Measurements from ENCODE around the gene EYA2. TPM values are rescaled to one million over a fixed set of nuclear protein-coding genes. Genes with fewer than 3 reads are reported as not detected.

The EYA2 gene
- total RNA-seq, 1 donor from 2014 or later, result 1.6 TPM

DNA sequence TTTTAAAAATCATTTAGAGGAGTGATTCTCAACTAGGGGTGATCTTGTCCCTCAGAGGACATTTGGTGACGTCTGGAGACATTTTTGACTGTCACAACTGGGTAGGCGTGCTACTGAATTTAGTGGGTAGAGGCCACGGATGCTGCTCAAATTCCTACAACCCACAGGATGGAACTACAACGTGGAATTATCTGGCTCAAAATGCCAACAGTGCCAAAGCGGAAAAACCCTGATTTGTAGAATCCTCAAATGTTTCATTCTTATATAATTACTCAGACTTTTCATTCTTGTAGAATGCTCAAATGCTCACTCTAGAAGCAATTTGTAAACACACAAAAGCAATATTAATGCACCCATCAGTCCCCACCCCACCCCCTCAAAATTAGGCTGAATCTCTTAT is 232.1 kb downstream of the EYA2 start:
- ATAC-seq, result no peak
- DNase-seq (ENCODE audit: low spot score), result no peak

DNA sequence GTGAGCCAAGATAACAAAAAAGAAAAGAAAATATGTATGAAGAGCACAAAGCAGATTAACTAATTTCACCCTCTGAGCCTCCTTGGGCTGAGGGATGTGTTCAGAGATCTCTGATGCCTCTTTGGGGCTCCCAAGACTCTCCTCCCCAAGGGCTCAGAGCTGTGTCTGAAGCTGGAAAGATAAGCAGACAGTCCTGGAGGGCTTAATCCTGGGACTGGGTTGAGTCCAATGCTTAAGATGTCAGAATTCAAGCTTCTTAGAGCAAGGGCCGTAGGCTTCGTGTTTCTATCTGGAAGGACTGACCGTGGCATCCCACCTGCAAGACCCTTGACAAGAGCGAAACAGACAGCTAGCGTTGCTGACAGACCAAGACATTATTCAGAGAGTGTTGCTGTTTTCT is 232.9 kb downstream of the EYA2 start:
- DNase-seq (ENCODE audit: low spot score), result no peak
- no peak for ATAC-seq

DNA sequence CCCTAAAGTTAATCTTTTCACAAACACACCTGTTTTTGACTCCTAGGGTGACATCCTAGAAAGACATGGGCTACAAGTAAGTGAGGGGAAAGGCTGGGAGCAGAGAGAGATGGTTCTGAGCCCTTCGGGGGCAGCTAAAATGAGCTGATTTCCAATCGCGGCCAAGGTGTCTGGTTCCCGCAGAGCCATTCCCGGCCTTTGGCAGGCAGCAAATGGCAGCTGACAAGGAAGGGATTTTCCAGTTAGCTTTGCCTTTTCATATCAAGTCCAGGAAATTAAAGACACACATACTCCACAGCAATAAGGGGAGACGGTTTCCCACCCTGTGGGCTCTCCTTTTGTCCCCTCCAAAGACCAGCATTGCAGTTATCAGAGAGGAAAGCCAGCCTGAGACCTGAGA is 233.4 kb downstream of the EYA2 start:
- DNase-seq (ENCODE audit: low spot score) (no peak), ATAC-seq (no peak)

DNA sequence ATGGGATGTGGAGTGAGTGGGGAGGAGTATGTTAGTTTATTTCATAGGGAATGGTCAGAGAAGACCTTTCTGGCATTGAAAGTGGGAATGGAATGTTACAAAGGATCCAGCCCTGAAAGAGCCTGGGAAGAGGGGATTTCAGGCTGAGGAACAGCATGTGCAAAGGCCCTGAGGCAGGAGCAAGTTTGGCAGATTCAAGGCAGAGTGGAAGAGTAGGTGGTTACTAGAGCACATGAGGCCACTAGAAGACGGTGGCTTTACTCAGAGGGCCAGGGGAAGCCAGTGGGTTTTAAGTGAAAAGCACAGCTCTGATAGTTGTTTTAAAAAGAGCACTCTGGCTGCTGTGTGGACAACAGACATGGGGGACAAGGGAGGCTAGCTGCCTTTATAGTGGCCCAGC is 234.7 kb downstream of the EYA2 start:
- no peak for ATAC-seq
- DNase-seq (ENCODE audit: low spot score), result no peak

DNA sequence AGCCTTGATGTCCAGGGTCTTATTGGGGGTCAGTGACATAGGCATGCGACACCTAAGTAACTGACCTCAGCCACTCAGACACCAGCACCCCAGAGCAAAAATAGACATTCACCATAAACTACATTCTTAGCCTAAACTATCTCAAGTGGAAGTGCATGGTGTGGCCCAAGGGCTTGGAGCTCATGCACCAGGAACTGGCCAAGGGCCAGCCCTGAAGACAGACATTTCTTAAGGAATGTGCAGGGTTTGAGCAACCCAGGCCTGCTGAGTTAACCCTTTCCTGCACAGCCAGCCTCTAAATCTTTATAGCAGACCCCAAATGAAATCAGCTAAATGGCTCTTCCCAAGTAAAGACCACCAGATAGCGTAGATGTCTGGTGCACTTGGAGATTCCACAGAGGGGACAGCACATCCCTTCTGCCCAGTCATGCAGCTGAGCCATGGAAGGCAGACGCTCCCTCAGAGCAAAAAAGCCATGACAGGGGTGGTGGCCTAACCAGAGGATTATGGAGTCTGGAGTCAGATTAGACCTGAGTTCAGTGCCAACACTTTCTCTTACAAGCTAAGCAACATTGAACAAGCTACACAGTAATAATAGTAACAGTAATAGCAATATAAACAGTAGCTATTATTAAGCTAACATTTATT is 239.3 kb downstream of the EYA2 start:
- DNase-seq (ENCODE audit: low spot score) (no peak), ATAC-seq (no peak)

DNA sequence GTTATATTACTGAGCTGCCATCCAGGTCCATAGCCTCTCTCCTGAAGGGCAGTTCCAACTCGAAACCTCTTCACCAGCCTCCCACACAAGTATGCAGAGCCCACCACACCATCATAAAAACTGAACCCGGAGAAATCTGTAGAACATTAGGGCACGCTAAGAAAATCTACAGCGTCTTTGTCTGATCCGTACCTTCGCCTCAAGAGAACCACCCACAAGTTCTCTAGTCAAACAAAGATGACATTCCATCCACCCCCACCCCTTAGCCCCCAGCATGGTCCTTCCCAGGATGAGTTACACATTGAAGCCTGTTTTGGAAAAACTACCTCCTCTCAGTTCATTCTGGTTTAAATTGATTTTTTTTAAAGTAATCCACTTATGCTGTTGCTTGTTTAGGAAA is 242.1 kb downstream of the EYA2 start:
- ATAC-seq (no peak), DNase-seq (ENCODE audit: low spot score) (no peak)

DNA sequence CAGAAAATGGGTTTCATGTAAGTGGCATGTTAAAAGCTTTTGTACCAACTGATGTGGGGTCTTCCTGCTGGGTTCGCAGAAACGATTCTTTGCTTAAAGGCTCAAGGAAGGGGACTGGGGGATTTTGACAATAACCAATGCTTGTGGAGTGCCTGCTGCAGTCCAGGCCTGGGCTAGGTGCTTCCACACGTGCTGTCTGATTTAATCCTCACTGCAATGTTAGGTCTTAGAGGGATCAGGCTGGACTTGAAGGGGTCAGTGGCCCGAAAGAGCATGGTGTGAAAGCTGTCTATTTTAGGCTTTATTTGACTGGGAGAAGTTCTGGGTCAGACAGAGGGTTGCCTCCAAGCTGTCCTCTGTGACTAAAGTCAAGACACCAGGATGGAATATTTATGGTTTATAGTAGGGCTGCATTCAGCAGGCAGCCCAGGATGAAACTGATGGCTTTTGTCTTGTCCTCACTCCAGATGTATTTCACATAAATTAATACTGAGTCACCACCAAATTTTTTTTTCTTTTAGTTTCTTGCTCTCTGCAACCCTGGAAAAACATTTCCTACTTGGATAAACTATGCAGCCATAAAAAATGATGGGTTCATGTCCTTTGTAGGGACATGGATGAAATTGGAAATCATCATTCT is 242.7 kb downstream of the EYA2 start:
- ATAC-seq (no peak), DNase-seq (ENCODE audit: low spot score) (no peak)

DNA sequence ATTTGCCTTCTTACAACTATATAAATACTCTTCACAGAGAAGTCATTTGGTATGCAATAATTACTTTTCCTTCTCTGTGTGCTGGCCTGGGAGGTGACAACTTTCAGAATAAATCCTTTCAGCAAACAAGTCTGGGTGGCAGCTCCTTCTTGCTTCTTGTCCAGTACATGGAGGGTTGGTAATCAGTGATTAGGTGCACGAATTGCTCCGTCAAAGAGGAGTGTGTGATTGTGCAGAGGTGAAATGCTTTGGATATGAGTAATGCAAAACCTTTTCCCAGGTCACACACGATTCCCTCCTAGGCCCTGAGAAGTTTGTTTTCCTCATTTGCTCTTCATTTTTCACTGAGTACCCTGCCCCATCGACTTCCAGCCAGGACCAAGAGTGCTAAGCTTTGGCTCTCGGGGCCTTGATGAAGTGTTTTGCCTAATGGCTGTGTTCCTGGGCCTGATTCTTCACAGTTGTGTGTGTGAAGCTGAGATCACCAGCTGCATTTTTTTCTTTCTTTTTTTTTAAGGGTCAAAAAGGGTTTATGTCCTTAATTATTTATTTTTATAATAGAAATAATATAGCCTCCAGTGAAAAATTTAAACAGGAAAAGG is 245.4 kb downstream of the EYA2 start:
- DNase-seq (ENCODE audit: low spot score), result no peak
- no peak for ATAC-seq

DNA sequence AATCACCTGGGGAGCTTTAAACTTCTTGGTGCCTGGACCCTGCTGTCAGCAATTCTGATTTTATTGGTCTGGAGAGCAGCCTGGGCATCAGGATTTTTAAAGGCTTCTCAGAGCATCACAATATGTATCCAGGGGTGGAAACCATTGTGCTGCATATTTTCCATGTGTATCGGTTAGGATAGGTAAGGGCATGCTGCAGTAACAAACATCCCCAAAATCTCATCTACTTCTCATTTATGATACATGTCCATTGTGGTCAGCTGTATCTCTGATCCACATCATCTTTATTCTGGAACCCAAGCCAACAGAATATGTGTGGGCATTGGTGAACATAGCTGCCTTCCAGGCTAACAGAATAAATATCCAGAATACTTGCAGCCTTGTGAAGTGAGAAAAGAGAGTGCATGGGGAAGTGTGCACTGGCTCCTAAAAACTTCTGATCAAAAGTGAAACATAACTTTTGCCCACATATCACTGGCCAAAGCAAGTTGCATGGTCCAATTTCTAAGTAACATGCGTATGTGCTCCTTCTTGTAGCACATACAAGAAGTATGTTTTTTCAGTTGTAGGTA is 246.8 kb downstream of the EYA2 start:
- ATAC-seq, result no peak

DNA sequence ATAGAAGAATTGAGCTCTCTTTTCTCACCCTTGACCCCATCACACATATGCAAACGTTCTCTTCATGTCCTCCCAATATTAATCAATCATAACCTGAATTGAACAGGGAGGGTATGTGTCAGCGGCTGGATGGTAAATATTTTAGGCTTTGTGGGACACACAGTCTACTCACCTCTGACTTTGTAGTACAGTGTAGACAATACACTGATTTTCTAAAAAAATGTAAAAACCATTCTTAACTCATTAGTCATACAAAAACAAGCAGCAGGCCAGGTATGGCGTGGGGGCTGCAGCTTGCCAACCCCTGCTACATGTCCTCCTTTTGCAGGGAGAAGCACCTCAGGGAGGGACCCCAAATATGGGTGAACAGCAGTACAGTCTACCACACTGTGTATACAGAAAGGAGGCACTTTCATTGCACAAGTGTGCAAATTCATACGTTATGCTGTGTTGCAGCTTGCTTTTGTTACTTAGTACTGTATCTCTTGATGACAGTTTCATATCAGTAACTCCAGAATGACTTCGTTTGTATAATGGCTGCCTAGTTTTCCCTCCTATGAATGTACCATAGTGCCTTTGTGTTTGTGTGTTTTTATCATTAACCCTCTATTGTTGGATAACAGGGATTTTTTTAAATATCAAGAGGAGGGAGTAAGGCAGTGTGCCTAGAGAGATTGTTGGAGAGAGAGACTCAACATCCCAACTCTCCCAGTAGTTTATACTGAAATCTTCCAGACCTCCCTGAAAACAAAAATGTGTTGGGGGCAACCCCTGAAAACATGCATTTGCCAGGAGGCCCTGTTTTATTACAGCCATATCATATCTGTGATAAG is 247.5 kb downstream of the EYA2 start:
- ATAC-seq (no peak), DNase-seq (ENCODE audit: low spot score) (no peak)

More for the DNA sequence above, 246.8 kb downstream of the EYA2 start:
- no peak for DNase-seq (ENCODE audit: low spot score)

DNA sequence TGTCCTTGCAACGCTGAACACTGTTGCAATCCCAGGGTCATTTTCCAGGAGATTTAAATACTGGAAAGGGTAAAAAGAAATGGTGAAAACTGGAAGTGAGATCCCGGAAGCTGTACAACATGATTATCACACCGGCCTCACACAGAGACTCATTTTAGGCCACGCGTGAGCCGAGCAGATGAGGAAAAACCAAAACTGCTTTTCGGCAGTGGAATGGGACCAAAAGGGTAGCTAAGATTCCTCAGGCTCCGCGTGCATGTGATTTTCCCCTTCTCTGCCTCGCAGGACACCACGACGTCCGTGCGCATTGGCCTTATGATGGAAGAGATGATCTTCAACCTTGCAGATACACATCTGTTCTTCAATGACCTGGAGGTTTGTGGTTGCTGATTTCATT is 248.1 kb downstream of the EYA2 start:
- ATAC-seq (no peak), DNase-seq (ENCODE audit: low spot score) (no peak)

DNA sequence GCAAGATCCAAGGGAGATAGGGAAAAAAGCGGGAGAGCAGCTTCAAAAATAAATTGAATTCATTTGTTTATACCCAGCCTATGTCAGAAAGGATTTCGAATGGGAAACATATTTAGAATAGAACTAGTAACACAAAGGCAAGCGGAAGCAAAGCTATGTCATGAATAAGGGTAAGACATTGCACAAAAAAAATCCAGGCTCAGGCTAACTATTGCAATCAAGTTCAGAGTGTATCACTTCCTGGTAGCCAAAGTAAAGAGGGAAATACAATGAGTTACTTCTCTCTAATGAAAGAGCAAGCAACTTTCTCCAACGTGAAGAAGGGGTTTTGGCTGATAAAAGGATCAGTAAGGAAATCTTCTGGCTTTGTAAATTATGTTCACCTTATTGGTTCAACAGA is 249.0 kb downstream of the EYA2 start:
- no peak for DNase-seq (ENCODE audit: low spot score)
- ATAC-seq, result no peak

DNA sequence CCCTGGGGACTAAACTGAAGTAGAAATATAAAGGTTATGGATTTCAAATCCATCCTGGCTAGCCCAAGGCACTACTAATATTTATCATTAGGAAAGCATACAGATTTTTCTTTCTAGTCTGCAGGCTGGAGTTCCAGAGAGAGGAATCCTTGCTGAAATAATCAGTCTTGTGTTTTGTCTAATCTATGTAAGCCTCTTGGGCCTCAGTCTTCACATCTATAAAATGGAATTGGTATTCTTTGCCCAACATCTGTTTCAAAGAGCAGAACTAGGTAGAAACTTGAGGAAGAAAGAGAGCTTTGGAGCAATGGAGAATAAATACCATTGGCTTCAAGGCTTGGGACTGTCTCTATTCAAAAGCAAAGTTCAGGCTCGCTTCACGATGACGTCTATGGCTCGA is 249.8 kb downstream of the EYA2 start:
- ATAC-seq (no peak), DNase-seq (ENCODE audit: low spot score) (no peak)

DNA sequence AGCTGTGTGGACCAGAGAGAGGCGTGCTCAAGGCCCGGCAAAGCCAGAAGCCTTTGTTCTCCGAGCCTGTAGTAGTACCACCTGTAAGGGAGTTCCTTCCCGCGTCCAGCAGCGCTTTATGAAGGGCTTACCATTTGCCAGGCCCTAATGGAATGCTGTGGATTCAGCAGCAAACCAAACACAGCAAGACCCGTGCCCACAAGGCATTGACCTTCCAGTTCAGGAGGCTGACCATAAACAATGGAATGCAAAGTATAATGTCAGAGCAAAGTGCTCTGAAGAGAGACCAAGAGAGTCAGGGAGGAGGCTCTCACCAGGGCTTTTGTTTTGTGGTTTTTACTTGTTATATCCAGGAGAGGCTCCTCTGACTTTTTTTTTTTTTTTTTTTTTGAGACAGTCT is 252.0 kb downstream of the EYA2 start:
- no peak for DNase-seq (ENCODE audit: low spot score)
- ATAC-seq, result no peak

DNA sequence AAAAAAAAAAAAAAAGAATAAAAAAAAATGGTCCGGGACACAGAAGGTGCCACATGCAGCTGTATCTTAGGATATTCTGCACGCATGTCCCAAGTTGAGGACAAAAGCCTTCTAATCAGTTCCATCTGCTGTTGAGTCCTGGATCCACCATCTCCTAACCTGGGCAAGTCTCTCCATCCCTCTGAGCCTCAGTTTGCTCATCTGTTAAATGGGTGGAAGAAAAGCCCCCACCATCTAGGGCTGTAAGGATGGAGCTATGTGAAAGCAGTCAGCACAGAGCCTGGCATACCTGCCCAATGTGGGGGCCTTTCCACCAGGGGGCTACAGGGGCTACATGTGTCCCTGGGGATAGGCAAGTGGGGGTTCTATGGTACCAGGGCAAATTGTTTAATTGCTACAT is 253.4 kb downstream of the EYA2 start:
- ATAC-seq (no peak), DNase-seq (ENCODE audit: low spot score) (no peak)

DNA sequence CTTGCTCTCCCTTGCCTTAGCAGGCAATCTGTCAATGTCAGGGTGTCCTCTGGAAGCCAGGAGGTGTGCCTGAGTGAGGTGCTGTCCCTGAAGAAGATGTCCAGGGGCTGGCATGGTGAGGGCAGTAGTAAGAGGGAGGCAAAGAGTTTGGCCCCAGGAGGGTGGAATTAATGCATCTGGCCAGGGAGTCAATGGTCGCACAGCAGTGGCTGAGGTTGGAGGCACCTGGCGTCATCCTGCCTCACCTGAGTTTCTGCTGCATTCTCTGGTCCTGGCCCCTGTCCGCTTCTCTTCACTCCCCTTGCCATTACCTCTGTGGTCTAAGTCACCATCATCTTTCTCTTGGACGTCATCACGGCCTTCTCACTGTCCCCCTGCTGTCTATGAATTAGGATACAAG is 255.3 kb downstream of the EYA2 start:
- ATAC-seq (no peak), DNase-seq (ENCODE audit: low spot score) (no peak)

DNA sequence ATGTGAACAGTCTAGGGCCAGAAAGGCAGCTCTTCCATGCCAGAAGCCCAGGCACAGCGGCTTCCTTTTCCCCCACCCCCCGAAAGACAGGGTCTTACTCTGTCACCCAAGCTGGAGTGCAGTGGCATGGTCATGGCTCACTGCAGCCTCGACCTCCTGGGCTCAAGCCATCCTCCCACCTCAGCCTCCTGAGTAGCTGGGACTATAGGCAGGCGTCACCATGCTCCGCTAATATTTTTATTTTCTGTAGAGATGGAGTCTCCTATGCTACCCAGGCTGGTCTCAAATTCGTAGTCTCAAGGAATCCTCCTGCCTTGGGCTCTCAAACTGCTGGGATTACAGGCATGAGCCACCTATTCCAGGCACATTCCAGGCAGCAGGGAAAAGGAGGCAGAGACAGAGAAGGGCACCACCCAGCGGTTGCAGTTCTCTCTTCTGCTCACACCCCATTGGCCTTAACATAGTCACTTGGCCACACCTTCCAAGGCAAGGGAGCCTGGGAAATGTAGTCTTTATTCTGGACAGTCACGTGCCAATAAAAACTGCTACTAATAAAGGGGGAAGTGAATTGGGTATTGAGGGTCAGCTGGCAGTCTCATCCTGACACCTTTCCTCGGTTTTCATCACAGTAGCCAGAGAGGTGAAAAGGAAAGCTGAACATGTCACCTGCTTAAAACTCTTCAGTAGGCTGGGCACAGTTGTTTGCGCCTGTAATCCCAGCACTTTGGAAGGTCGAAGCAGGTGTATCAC is 255.9 kb downstream of the EYA2 start:
- peak; percentile 99 for ATAC-seq
- DNase-seq (ENCODE audit: low spot score), result peak; percentile 61

DNA sequence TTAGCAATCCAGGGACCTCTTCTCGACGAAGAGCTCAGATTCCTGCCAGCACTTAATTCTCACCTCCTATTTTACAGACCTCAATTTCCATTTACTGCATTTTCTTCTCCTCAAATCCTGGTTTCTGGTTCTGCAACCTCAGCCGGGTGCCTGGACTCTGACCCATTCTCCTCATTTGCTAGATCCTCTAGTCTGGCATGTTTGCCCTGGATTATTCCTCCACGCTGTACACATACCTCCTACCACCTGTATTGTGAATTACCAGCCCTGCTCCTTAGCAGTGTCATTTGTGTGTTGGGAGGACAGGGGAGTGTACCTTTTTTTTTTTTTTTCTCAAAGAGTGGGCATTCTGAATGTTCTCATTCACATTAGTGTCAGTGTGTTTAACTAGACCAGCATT is 257.4 kb downstream of the EYA2 start:
- DNase-seq (ENCODE audit: low spot score) (no peak), ATAC-seq (no peak)

DNA sequence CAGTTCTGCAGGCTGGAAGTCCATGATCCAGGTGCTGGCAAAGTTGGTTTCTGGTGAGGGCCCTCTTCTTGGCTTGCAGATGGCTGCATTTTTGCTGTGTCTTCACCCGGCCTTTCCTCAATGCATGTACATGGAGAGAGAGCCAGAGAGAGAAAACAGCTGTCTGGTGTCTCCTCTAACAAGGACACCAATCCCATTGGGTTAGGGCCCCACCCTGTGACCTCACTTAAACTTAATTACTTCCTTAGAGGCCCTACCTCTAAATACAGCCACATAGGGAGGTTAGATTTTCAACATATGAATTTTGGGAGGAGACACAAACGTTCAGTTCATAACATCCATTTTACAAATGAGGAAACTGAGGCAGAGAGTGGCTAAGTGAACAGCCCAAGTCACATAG is 259.4 kb downstream of the EYA2 start:
- no peak for DNase-seq (ENCODE audit: low spot score)
- no peak for ATAC-seq

DNA sequence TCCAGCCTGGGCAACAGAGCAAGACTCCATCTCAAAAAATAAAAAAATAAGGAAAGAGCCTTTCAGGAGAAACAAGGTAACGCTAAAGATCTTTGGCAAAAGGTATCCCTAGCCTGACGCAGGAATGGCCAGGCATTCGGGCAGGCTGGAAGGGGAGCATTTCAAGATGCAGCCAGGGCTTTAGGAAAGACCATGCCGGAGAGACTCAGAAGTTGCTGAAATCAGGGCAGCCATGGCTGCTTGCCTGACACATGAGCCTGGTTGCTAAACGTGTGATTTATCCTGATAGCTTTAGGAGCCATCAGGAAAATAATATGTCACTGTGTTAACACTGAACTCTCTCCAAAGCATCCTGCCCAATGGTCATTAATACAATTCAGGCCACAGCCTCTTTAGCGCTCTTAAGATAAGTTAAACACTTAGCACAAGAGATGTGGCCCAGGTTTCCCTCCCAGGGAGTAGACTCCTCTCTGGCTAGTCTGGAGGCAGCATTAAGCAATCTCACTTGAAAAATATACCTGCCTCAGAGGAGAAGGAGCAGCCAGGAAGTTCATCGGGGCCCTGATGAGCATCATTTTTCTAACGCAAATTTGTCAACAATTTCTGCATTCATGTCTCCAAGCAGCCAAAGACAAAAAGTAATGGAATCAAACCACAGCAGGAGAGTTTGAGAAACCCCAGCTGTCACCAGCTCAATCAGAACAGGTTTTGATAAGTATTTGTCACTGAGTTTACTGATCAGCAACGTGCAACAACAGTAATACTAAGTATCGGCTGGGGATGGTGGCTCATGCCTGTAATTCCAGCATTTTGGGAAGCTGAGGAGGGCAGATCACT is 261.9 kb downstream of the EYA2 start:
- DNase-seq (ENCODE audit: low spot score), result no peak
- no peak for ATAC-seq
